Activated CD4-positive, alpha-beta T cell treated with anti-CD3 and anti-CD28 coated beads, Interleukin-2, amount 50 U/mL, for 1 hour (primary cell): ENCODE measurements around the gene ENTR1.
"Not testable (repeated sequence)": the region's sequence is repeated elsewhere in the genome, so short reads cannot be mapped to it uniquely, and the experiment has no call there.

ENCODE experiments used
- DNase-seq: peaks from one replicate; pipeline ENCODE4 v3.0.0-alpha.2; 2020

The ENTR1 gene

GRCh38 chr9:136437839-136438547, 27.6 kb upstream of the ENTR1 start:
- DNase-seq = no peak

GRCh38 chr9:136437430-136437829, 27.0 kb upstream of the ENTR1 start:
- no peak for DNase-seq

GRCh38 chr9:136436055-136436634, 25.7 kb upstream of the ENTR1 start:
- no peak for DNase-seq

GRCh38 chr9:136434580-136435169, 24.3 kb upstream of the ENTR1 start:
- DNase-seq = no peak

GRCh38 chr9:136433849-136434579, 23.6 kb upstream of the ENTR1 start:
- no peak for DNase-seq

- no peak for DNase-seq
Measured at GRCh38 chr9:136433043-136433715, 22.8 kb upstream of the ENTR1 start.

- DNase-seq = no peak
Measured at GRCh38 chr9:136432591-136432990, 22.2 kb upstream of the ENTR1 start.

- DNase-seq = no peak
Measured at GRCh38 chr9:136431782-136432350, 21.5 kb upstream of the ENTR1 start.

GRCh38 chr9:136430588-136431234, 20.3 kb upstream of the ENTR1 start:
- no peak for DNase-seq

- DNase-seq = no peak
Measured at GRCh38 chr9:136429683-136430491, 19.5 kb upstream of the ENTR1 start.

GRCh38 chr9:136429075-136429628, 18.7 kb upstream of the ENTR1 start:
- DNase-seq = no peak

GRCh38 chr9:136426787-136427186, 16.4 kb upstream of the ENTR1 start:
- no peak for DNase-seq

GRCh38 chr9:136425367-136425766, 15.0 kb upstream of the ENTR1 start:
- DNase-seq = not testable (repeated sequence)

- DNase-seq = no peak
Measured at GRCh38 chr9:136424750-136425362, 14.4 kb upstream of the ENTR1 start.

GRCh38 chr9:136423432-136424146, 13.2 kb upstream of the ENTR1 start:
- DNase-seq = no peak

- no peak for DNase-seq
Measured at GRCh38 chr9:136422876-136423275, 12.5 kb upstream of the ENTR1 start.

GRCh38 chr9:136421791-136422190, 11.4 kb upstream of the ENTR1 start:
- no peak for DNase-seq

- no peak for DNase-seq
Measured at GRCh38 chr9:136419092-136419420, 8.6 kb upstream of the ENTR1 start.

- DNase-seq = no peak
Measured at GRCh38 chr9:136418182-136419091, 8.0 kb upstream of the ENTR1 start.
